Fibroblast of mammary gland (primary cell): ENCODE measurements around the gene LSM5.
"Not testable (repeated sequence)": the region's sequence is repeated elsewhere in the genome, so short reads cannot be mapped to it uniquely, and the experiment has no call there.

Experiments used
- DNase-seq: peaks from one replicate; pipeline ENCODE4 v3.0.0-alpha.2; 2010; ENCODE audit warnings: low read depth
- H3K4me3 ChIP-seq: 2 replicates; pipeline ENCODE4 v1.5.1; 2011; ENCODE audit warnings: low read depth, mild to moderate bottlenecking, low read length, moderate library complexity; ENCODE audit not compliant: control insufficient read depth
- CTCF ChIP-seq: conservative IDR thresholded peaks from 2 replicates; pipeline ENCODE4 v1.5.1; 2011; ENCODE audit warnings: low read depth, low read length, inconsistent platforms; ENCODE audit not compliant: control insufficient read depth, insufficient read depth

The LSM5 gene

GRCh38 chr7:32479574-32480200 lies 10.5 kb downstream of the LSM5 start:
- peak; percentile 98 for TF ChIP-seq CTCF
- H3K4me3 ChIP-seq = no peak overlapping the region
- DNase-seq = peak; percentile 66

GRCh38 chr7:32477649-32477980 lies 12.6 kb downstream of the LSM5 start:
- H3K4me3 ChIP-seq = no peak overlapping the region
- no peak for TF ChIP-seq CTCF
- peak; percentile 14 for DNase-seq

- peak; percentile 20 for DNase-seq
- H3K4me3 ChIP-seq = no peak overlapping the region
- no peak for TF ChIP-seq CTCF
Measured at GRCh38 chr7:32476816-32477648, 13.1 kb downstream of the LSM5 start.

- no peak overlapping the region for H3K4me3 ChIP-seq
- no peak for DNase-seq
- TF ChIP-seq CTCF = no peak
Measured at GRCh38 chr7:32474008-32474407, 16.2 kb downstream of the LSM5 start.

- DNase-seq = no peak
- TF ChIP-seq CTCF = no peak
- no peak overlapping the region for H3K4me3 ChIP-seq
Measured at GRCh38 chr7:32472015-32472414, 18.2 kb downstream of the LSM5 start.

- TF ChIP-seq CTCF = no peak
- no peak overlapping the region for H3K4me3 ChIP-seq
- no peak for DNase-seq
Measured at GRCh38 chr7:32470871-32471270, 19.3 kb downstream of the LSM5 start.

GRCh38 chr7:32470004-32470403 lies 20.2 kb downstream of the LSM5 start:
- DNase-seq, H3K4me3 ChIP-seq: not testable (repeated sequence)

GRCh38 chr7:32464641-32465416 lies 25.4 kb downstream of the LSM5 start:
- not testable (repeated sequence) for DNase-seq, H3K4me3 ChIP-seq
